ENCODE data around the gene DAB2. TPM values are rescaled to one million over a fixed set of nuclear protein-coding genes. Genes with fewer than 3 reads are reported as not detected.

Gene DAB2
- total and polyA plus RNA-seq, 2 experiments from 2014 or later = 8.7 to 11.4 TPM

DNA sequence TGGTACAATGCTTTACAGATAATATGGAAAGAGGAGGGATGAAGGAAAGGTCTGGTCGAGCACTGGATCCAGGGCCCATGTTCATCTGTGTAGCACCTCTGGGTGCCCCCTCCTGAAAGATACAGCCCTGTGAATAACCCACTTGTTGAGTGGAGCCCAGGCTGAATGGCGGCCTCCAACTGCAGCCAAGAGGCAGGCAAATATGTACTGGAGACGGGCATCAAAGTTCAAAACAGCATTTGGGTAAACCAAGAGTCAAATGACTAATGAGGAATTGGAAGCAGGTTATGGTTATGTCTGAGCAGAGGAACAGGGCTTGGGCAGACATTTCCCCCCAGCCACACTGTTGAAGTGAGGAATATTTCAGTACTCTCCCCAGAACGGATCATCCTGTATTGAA lies 61.6 kb downstream of the DAB2 start:
- Histone ChIP-seq H3K27me3 (no peaks in the 10 kb centered on the region), H3K27ac (no peak overlapping the region), H3K4me1 (ENCODE audit: low read depth) (no peaks in the 10 kb centered on the region), H3K4me3 (no peak overlapping the region), H3K36me3 (no peaks in the 10 kb centered on the region), H3K9me3 (ENCODE audit: low read depth) (no peaks in the 10 kb centered on the region)
- no peak for TF ChIP-seq CTCF (IDR thresholded peaks at IDR 0.05; ENCODE audit: low read depth, low read length)
- no peak for DNase-seq (ENCODE audit: low read depth in 1 of 2, low spot score in 1 of 2)

DNA sequence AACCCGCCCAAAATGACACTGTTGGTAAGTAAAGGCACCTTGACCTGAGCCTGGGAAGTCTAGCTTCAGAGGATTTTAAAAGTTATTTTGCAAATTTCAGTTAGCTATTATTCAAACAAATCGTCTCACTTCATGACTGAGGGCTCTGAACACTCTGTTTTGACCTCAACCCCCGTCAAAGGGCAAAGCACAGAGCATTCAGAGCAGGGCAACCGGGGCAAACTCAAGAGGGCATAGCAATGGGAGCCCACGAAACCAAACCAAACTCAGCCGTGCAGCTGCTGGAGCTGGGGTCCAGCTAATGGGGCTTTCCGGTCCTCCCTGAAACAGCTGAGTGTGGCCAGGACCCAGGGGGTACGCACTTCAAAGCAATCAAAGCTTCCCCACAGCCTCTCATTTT lies 62.1 kb downstream of the DAB2 start:
- H3K4me1 ChIP-seq (ENCODE audit: low read depth) = no peaks in the 10 kb centered on the region
- H3K27me3 ChIP-seq = no peaks in the 10 kb centered on the region
- H3K9me3 ChIP-seq (ENCODE audit: low read depth) = no peaks in the 10 kb centered on the region
- no peaks in the 10 kb centered on the region for H3K36me3 ChIP-seq
- no peak for TF ChIP-seq CTCF (IDR thresholded peaks at IDR 0.05; ENCODE audit: low read depth, low read length)
- H3K4me3 ChIP-seq = no peak overlapping the region
- no peak overlapping the region for H3K27ac ChIP-seq
- no peak for DNase-seq (ENCODE audit: low read depth in 1 of 2, low spot score in 1 of 2)

DNA sequence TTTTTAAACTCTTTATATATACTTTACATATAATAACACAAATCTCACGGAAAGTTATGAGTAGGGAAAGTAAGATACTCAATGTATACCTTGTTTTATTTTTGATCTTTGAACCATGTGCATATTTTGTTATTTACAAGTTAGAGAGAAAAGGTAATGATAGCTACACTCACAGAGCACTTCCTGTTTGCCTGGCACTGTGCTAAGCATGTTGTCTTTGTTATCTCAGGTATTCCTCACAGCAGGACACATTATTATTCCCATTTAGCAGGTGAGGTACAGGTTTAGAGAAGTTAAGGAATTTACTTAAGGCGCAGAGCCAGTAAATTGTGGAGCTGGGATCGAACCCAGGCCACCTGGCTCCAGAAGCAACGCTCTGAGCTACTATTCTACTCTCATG lies 63.5 kb downstream of the DAB2 start:
- TF ChIP-seq CTCF (IDR thresholded peaks at IDR 0.05; ENCODE audit: low read depth, low read length) = no peak
- no peaks in the 10 kb centered on the region for H3K36me3 ChIP-seq
- no peaks in the 10 kb centered on the region for H3K9me3 ChIP-seq (ENCODE audit: low read depth)
- H3K27me3 ChIP-seq = no peaks in the 10 kb centered on the region
- no peaks in the 10 kb centered on the region for H3K4me1 ChIP-seq (ENCODE audit: low read depth)
- no peak overlapping the region for H3K4me3 ChIP-seq
- no peak for DNase-seq (ENCODE audit: low read depth in 1 of 2, low spot score in 1 of 2)
- no peak overlapping the region for H3K27ac ChIP-seq

DNA sequence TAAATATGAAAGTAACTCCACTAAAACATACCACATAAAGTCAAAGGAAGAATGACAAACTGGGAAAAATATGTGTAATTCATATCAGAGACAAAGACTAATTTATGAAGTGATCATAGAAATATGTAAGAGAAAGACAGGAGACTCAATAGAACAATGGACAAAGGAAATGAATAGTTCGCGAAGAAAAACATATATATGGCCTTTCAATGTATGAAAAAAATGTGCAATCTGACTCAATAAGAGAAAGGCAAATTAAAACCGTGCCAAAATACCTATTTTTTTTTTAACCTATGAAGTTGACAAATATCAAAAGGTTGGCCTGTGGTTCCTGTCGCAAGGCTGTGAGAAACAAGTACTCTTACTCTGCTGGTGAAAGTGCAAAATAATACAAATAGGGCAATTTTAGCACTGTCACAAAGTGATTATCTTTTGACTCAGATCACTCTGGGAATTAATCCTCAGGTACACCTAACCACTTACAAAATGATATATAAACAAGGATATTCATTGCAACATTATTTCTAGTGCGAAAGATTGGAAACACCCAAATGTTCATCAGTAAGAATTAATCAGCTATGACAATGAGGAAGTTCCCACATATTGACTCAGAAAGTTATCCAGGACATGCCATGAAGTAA lies 64.2 kb downstream of the DAB2 start:
- Histone ChIP-seq H3K36me3 (no peaks in the 10 kb centered on the region), H3K9me3 (ENCODE audit: low read depth) (no peaks in the 10 kb centered on the region), H3K4me3 (no peak overlapping the region), H3K27ac (no peak overlapping the region), H3K4me1 (ENCODE audit: low read depth) (no peaks in the 10 kb centered on the region), H3K27me3 (no peaks in the 10 kb centered on the region)
- TF ChIP-seq CTCF (IDR thresholded peaks at IDR 0.05; ENCODE audit: low read depth, low read length) = no peak
- no peak for DNase-seq (ENCODE audit: low read depth in 1 of 2, low spot score in 1 of 2)

DNA sequence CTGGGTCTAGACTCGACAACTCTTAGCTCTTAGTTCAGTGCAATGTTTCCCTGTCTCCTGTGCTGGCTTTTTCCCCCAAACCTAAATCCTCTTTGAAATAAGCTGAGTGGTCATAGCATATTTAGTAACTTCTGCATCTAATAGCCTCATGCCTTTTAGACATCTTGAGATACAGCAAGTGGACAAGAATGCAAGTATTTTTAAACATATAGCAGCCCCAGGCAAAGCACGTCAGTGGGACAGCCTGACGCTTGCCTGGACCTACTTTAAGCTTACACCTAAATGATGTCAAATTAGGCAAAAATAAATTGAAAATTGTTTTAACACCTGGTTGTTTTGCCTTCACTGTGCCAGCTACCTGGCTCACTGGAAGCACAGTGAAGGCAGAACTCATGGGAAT lies 68.5 kb downstream of the DAB2 start:
- Histone ChIP-seq H3K4me1 (ENCODE audit: low read depth) (no peaks in the 10 kb centered on the region), H3K27me3 (no peaks in the 10 kb centered on the region), H3K36me3 (no peaks in the 10 kb centered on the region), H3K4me3 (no peak overlapping the region), H3K27ac (no peak overlapping the region), H3K9me3 (ENCODE audit: low read depth) (no peaks in the 10 kb centered on the region)
- no peak for DNase-seq (ENCODE audit: low read depth in 1 of 2, low spot score in 1 of 2)
- no peak for TF ChIP-seq CTCF (IDR thresholded peaks at IDR 0.05; ENCODE audit: low read depth, low read length)
